ENCODE measurements around the gene C1R. TPM values are rescaled to one million over a fixed set of nuclear protein-coding genes. Genes with fewer than 3 reads are reported as not detected.
A peak's percentile ranks its signal among the peaks of the same experiment; 100 is the strongest.

C1R gene
- total RNA-seq, 4 donors from 2014 or later = 47.5 to 97.8 (median 74.9) TPM

GRCh38 chr12:7127916-7128626 is 35.8 kb upstream of the C1R start:
- peaks cover 16 to 31% (median 28%) of the 10 kb centered on the region in 3 donors for H3K27me3 ChIP-seq
- no peak for ATAC-seq
- no peak overlapping the region for H3K27ac ChIP-seq
- H3K4me1 ChIP-seq = peaks cover 20 to 22% of the 10 kb centered on the region in 2 donors
- no peaks in the 10 kb centered on the region for H3K9me3 ChIP-seq
- intact Hi-C loops (cut with DNase I; ENCODE audit: low total_unique reads) (no loop called here), in situ Hi-C loops (cut with MboI; ENCODE audit: low sequenced_read_pairs in 4 of 4) (no loop called here)
- TF ChIP-seq POLR2A (IDR thresholded peaks at IDR 0.05) = no peak
- TF ChIP-seq, protein P1, sequence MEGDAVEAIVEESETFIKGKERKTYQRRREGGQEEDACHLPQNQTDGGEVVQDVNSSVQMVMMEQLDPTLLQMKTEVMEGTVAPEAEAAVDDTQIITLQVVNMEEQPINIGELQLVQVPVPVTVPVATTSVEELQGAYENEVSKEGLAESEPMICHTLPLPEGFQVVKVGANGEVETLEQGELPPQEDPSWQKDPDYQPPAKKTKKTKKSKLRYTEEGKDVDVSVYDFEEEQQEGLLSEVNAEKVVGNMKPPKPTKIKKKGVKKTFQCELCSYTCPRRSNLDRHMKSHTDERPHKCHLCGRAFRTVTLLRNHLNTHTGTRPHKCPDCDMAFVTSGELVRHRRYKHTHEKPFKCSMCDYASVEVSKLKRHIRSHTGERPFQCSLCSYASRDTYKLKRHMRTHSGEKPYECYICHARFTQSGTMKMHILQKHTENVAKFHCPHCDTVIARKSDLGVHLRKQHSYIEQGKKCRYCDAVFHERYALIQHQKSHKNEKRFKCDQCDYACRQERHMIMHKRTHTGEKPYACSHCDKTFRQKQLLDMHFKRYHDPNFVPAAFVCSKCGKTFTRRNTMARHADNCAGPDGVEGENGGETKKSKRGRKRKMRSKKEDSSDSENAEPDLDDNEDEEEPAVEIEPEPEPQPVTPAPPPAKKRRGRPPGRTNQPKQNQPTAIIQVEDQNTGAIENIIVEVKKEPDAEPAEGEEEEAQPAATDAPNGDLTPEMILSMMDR (IDR thresholded peaks at IDR 0.05 in 4 of 5, conservative IDR thresholded peaks at IDR 0.05 in 1 of 5) = no peak
- H3K36me3 ChIP-seq = no peaks in the 10 kb centered on the region
- no peak overlapping the region for H3K4me3 ChIP-seq
- DNase-seq = no peak

DNA sequence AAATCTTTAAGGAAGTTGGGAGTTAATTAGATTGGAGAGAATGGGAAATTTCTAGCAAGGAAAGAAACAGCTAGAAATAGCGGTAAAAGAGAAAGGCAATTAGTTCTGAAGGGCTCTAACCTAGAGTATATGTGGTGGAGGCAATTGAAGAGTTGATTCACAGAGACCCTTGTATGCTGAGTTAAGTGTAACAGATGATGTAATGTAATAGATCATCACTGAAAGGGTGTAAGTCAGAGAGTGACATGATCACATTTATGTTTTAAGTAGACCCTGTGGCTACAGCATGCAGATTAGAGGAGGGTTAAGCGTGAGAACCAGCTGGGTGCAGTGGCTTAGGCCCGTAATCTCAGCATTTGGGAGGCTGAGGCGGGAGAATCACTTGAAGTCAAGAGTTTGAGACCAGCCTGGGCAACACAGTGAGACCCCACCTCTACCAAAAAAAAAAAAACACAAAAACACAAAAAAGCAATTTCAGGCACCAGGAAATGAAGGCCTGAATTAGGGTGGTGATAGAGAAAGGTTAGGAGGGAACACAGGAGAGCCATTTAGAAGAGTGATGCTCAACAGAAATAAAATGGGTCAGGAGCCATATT is 33.5 kb upstream of the C1R start:
- Histone ChIP-seq H3K9me3 (no peaks in the 10 kb centered on the region), H3K4me1 (peaks cover 22 to 29% of the 10 kb centered on the region in 2 donors), H3K36me3 (no peaks in the 10 kb centered on the region), H3K27ac (no peak overlapping the region), H3K4me3 (no peak overlapping the region), H3K27me3 (peaks cover 16 to 29% (median 20%) of the 10 kb centered on the region in 3 donors)
- DNase-seq (no peak), ATAC-seq (no peak)
- in situ Hi-C loops (cut with MboI; ENCODE audit: low sequenced_read_pairs in 4 of 4) (no loop called here), intact Hi-C loops (cut with DNase I; ENCODE audit: low total_unique reads) (no loop called here)
- TF ChIP-seq, protein P1 (IDR thresholded peaks at IDR 0.05 in 4 of 5, conservative IDR thresholded peaks at IDR 0.05 in 1 of 5) = no peak
- no peak for TF ChIP-seq POLR2A (IDR thresholded peaks at IDR 0.05)

- H3K36me3 ChIP-seq = no peaks in the 10 kb centered on the region
- intact Hi-C loops (cut with DNase I; ENCODE audit: low total_unique reads) (no loop called here), in situ Hi-C loops (cut with MboI; ENCODE audit: low sequenced_read_pairs in 4 of 4) (loop anchor here in 2 of 4 donors (25.0 kb wide), 2 partner anchors 187 to 212 kb away; partner anchors contain the start of genes ATN1 (in 1 of the 2), C12orf57 (in 1 of the 2), ENO2 (in 1 of the 2) and LRRC23 (in 1 of the 2))
- H3K27ac ChIP-seq = peak overlapping the region in 1 of 4 donors; percentile 33
- H3K4me1 ChIP-seq = peaks cover 5 to 15% of the 10 kb centered on the region in 2 donors
- H3K9me3 ChIP-seq = no peaks in the 10 kb centered on the region
- no peak overlapping the region for H3K4me3 ChIP-seq
- no peak for DNase-seq
- H3K27me3 ChIP-seq = peaks cover 4 to 13% (median 4%) of the 10 kb centered on the region in 3 donors
- no peak for ATAC-seq
- no peak for TF ChIP-seq POLR2A (IDR thresholded peaks at IDR 0.05)
- TF ChIP-seq, protein P1 (IDR thresholded peaks at IDR 0.05 in 4 of 5, conservative IDR thresholded peaks at IDR 0.05 in 1 of 5) = no peak
Measured at GRCh38 chr12:7123806-7124522, 31.7 kb upstream of the C1R start.

- H3K4me3 ChIP-seq = no peak overlapping the region
- ATAC-seq (no peak), DNase-seq (no peak)
- peak overlapping the region in 2 of 4 donors; percentile 15 to 33 for H3K27ac ChIP-seq
- in situ Hi-C loops (cut with MboI; ENCODE audit: low sequenced_read_pairs in 4 of 4) = loop anchor here in 2 of 4 donors (25.0 kb wide), 2 partner anchors 186 to 211 kb away; partner anchors contain the start of genes ATN1 (in 1 of the 2), C12orf57 (in 1 of the 2), ENO2 (in 1 of the 2) and LRRC23 (in 1 of the 2)
- no peaks in the 10 kb centered on the region for H3K36me3 ChIP-seq
- TF ChIP-seq POLR2A (IDR thresholded peaks at IDR 0.05) = no peak
- TF ChIP-seq, protein P1 (IDR thresholded peaks at IDR 0.05 in 4 of 5, conservative IDR thresholded peaks at IDR 0.05 in 1 of 5) = no peak
- H3K4me1 ChIP-seq = peaks cover 5 to 11% of the 10 kb centered on the region in 2 donors
- H3K9me3 ChIP-seq = no peaks in the 10 kb centered on the region
- intact Hi-C loops (cut with DNase I; ENCODE audit: low total_unique reads) = no loop called here
- peaks cover 0 to 7% (median 0%) of the 10 kb centered on the region in 3 donors for H3K27me3 ChIP-seq
Measured at GRCh38 chr12:7122811-7123769, 30.8 kb upstream of the C1R start.

Data from gastrocnemius medialis (tissue), 4 donors.